NCI-H146 treated with DMSO at 0.1 percent for 48 hours (cell line): ENCODE data around the gene NSUN4.
"Not testable (repeated sequence)": the region's sequence is repeated elsewhere in the genome, so short reads cannot be mapped to it uniquely, and the experiment has no call there.

Experiments
- DNase-seq: peaks from one replicate; lab custom pipeline; 2025; ENCODE audit not compliant: unreplicated experiment; lab: John Stamatoyannopoulos, UW

NSUN4 gene

DNA sequence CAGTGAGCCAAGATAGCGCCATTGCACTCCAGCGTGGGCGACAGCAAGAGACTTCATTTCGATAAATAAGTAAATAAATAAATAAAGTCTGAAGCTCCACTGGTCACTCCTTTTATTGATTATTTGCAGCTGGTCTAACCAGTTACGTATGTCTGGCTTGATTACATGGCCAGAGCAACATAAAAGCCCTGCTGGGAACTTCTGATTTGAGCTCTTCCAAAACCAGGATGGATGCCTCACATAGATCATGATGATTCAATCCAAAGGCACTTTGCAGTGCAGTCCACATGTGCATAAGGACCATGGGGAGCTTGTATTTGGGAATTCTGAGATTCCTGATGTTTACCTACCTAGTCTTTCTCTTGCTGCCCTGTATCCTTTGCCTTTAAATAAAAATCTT, 24.0 kb downstream of the NSUN4 start:
- DNase-seq, result no peak

DNA sequence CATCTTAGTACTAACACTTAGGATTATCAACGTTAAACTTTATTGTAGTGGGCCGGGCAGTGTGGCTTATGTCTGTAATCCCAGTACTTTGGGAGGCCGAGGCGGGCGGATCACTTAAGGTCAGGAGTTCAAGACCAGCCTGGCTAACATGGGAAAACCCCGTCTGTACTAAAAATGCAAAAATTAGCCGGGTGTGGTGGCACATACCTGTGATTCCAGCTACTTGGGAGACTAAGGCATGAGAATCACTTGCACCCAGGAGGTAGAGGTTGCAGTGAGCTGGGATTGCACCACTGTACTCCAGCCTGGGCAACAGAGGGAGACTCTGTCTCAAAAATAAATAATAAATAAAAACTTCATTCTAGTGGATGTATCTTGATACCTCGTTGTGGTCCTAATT, 25.2 kb downstream of the NSUN4 start:
- not testable (repeated sequence) for DNase-seq

DNA sequence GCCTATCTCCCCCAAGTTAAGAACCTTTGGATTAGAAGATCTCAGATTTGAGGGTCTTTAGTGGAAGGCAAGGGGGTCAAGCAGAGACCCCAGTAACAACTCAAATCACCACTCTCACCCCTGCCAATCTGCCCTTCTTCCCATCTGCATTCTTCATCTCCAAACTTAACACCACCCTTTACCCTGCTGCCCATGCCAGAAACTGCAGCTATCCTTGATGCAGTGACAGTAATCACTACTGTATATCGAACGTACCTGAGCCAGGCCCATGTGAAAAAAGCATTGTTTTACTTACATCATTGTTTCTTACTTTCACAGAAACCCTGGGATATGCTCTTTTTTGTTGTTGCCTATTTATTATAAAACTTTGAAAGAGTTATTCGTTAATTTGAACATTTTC, 26.5 kb downstream of the NSUN4 start:
- no peak for DNase-seq

DNA sequence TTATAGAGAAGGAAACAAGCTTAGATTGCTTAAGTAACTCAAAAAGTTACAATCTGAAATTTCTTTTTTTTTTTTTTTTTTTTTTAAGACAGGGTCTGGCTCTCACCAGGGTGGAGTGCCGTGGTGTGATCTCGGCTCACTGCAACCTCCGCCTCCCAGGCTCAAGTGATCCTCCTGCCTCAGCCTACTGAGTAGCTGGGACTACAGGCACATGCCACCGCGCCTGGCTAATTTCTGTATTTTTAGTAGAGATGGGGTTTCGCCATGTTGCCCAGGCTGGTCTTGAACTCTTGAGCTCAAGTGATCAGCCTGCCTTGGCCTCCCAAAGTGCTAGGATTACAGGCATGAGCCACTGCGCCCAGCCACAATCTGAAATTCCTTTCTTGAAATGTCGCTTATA, 27.1 kb downstream of the NSUN4 start:
- not testable (repeated sequence) for DNase-seq

DNA sequence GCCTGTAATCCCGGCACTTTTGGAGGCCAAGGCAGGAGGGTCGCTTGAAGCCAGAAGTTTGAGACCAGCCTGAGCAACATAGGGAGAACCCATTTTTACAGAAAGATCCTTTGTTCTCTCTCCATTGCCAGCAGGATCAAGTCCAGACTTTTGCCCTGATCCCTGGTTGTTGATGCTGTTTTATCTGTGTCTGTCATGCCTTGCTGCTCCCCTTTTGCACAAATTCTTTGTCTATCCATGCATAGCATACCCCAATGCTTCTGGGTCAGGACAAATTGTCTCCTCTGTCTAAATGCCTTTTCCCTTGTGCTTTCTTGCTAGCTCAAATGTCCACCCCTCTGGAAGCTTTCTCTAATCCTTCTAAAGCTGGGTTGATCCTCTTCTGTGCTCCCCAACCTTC, 28.2 kb downstream of the NSUN4 start:
- DNase-seq, result no peak

DNA sequence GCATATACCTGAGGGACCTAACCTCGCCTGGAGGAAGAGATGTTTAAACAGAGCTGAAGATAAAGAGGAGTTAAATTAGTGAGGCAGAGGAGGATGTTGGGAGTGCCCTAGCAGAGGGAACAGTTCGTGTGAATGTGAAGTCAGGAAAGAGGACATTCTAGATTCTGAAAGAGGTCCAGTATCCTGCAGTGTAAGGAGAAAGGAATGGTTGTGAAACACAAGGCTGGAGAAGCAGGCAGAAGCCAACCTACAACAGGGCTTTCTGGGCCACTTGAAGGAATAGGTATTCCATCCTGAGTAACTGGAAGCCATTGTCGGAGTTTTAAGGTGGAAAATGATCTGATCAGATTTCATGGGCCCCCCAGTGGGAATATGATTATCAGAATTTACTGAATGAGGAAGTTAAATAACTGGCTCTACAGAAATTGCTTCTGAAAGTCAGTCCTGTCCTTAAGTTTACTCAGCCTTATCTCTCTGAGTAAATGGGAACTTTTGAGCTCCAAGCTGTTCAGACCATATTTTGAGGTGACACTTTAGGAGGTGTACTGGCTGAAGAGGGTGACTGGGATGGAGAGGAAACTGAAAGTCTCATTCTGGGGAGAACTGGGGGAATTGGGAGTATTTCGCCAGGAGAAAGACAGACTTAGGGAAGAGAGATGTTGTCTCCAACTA, 29.1 kb downstream of the NSUN4 start:
- DNase-seq, result no peak

DNA sequence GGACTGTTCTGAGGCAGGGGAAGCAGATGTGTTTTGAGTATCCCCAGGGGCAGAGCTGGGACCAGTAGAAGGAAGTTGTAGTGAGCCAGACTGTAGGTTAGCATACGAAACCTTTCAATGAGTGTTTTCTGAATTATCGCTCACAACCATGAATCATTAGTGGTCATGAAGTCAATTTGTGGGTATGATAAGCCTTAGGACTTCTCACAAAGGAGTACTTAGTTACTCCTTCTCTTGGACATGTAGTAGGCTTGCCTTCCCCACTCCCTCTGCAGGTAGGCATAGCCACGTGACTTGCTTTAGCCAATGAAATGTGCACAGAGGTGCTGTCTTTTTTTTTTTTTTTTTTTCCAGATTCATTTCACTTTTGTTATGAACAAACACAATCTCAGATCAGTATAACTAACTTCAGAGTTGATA, 29.6 kb downstream of the NSUN4 start:
- DNase-seq, result no peak

DNA sequence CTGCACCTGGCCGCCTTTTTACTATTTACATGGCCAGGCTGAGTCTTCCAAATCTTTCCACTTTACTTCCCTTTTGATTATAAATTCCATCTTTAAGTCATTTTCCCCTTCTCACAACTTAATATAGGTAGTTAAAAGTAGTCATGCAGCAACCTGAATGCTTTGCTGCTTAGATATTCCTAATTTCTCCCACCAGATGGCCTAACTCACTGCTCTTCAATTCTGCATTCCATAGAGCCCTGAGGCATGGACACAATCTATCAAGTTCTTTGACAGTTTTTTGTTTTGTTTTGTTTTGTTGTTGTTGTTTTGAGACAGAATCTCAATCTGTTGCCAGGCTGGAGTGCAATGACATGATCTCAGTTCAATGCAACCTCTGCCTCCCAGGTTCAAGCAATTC, 31.8 kb downstream of the NSUN4 start:
- no peak for DNase-seq

DNA sequence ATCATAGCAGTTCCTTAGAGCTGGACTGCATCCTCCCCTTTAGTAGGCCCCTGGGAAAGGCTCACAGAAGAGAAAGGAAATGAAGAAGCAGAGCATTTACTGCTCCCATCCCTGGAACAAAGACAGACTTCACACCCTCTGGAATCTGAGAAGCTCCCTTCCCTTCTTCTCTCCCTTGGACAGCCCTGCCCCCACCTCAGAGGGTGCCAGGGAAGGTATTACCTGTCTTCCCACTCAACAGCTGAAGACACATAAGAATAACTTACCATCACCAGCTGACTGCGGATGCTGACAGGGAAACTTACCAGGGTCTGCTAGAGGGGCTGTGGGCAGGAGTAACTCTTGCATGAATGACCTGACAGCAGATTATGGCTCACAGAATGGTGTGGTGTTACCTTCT, 39.4 kb downstream of the NSUN4 start:
- DNase-seq, result no peak

DNA sequence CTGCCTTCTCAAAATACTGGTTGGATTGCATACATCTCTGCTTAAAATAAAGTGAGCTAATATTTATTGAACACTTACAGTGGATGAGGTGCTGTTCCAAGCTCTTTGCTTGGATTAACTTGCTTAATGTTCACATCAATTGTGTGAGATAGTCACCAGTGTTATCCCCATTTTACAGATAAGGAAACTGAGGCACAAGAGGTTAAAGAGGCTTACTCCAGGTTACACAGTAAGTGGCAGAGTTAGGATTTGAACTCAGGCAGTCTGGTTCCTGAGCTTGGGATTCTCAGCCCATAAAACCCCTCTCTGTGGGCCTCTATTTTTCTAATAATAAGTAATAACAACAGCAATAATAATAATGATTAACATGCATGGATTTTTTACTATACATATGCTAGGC, 39.9 kb downstream of the NSUN4 start:
- no peak for DNase-seq

DNA sequence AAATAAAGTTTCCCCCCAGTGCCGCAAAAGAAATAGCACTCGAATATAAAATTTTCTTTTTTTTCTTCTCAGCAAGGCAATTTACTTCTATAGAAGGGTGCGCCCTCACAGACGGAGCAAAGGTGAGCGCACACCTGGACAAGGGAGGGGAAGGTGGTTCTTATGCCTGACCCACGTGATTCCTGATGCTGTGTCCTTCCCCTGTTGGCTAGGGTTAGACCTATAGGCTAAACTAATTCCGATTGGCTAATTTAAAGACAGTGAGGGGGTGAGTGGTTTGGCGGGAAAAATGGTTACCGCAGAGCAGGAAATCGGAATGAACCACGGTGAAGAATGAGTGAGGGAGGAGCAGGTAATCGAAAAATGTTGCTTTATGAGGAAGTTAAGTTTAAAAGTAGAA, 52.9 kb downstream of the NSUN4 start:
- no peak for DNase-seq

DNA sequence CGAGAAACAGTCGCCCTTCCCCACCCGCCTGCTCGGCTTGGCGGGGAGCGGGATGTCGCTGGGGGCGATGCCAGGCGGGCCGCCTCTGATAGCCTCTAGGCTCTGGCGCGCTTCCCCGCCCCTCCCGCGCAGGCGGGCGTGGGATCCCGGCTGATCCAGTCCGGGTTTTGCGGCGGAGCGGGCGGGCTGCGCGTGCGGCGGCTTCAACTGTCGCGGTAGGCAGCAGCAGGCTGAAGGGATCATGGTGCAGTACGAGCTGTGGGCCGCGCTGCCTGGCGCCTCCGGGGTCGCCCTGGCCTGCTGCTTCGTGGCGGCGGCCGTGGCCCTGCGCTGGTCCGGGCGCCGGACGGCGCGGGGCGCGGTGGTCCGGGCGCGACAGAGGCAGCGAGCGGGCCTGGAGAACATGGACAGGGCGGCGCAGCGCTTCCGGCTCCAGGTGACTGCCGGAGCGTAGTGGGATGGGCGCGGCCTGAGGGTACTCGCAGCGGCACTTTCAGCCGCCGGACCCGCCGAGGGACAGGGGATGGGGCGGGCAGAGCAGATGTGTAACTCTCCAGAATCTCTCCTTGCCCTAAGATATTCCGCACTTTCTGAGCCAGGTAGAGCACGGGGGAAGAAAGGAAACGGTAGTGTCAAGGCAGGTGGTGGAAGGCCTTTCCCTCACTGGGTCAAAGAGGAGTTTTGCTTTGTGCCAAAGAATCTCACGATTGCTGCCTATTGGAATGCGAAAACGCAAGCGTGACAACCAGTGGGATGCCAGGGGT, 53.7 kb downstream of the NSUN4 start, which contains the start of gene FAAH:
Gene FAAH (plus strand): TSS at position 210 of the 764 bp plus-strand sequence. CDS start 32 bp downstream, at position 242.
- peak; percentile 38 for DNase-seq

DNA sequence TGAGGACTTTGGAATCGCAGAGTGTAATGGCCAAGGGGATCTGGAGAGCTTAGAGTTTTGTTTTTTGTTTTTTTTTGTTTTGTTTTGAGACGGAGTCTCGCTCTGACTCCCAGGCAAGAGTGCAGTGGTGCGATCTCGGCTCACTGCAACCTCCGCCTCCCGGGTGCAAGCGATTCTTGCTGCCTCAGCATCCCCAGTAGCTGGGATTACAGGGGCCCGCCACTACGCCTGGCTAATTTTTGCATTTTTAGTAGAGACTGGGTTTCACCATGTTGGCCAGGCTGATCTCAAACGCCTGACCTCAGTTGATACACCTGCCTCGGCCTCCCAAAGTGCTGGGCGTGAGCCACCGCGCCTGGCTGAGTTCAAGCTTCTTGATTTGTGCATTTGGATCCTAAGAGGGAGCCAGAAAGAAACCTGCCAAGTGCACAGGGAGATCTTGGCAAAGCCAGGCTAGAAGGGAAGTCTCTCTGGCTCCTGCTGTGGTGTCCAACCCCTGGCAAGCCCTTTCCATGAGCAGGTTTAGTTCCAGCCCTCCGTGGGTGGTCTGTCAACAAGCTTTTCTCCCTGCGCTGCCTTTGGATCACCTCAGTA, 54.4 kb downstream of the NSUN4 start:
- peak; percentile 7 for DNase-seq

DNA sequence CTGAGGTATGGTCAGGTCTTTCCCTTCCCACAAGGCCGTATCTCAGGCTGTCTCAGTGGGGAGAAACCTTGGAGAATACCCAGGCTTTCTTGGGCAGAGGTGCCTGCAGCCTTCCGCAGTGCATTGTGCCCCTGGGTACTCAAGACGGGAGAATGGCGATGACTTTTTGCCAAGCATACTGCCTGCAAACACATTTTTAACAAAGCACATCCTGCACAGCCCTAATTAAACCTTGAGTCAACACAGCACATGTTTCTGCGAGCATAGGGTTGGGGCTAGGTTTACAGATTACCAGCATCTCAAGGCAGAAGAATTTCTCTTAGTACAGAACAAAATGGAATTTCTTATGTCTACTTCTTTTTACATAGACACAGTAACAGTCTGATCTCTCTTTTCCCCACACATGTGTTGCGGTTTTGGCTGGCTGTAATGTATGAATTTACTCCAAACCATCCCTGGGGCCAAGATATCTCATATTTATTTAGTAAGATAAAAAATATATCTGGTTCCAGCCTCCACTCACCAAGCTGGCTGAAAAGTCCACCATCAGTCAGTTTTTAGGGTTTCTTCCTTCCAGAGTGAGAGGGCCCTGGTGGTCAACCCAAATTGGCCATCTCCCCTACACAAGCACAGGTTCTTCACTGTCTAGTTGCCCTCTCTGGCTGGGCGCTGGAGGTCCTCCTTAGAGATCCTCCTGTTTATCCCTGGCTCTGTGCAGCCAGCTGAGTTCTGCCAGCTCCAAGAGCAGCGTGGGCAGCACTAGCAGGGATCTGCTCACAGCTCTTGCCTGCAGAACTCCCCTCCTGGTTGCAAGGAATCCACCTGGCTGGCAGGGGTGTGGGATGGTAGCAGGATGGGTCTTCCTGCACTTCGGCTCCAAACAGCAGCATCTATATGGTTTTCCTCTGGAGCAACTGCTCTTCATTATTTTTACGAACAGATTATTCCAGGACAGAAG, 56.1 kb downstream of the NSUN4 start:
- peak; percentile 7 for DNase-seq

DNA sequence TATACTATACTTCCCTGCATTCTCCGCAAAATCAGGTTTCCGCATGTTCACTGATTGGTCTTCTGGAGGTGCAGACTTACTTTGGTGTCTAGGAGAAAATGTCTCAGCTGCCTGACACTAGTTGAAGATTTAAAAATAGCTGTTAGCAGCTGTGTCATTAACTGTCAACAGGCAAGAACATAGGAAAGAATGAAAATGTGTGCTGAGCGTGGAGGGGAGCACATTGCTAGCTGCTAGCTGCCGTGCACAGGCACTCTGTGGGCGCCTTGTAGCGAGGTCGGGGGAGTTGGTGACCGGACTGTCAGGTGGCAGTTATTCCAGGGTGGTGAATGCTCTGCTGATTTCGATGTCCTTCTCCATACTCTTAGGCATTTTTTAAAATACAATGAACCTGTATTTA, 58.7 kb downstream of the NSUN4 start:
- DNase-seq, result no peak

DNA sequence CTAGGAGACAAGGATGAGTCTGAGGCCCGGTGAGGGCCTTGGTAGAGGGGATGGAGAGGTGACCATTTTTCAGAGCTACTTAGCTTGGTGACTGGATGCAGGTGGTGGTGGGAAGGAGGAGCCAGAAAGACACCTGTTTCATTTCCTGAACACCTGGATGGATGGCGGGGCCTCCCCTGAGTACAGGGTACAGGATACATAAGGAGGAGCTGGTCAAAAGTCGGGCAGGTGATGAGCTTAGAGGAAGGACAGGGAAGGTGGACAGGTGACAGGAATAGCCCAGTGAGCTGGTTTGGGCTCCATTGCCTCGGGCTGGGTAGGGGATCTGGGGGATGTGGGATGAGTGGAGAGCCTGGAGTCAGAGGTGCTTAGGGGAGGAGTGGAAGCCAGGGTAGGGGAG, 59.8 kb downstream of the NSUN4 start:
- DNase-seq, result peak; percentile 84

DNA sequence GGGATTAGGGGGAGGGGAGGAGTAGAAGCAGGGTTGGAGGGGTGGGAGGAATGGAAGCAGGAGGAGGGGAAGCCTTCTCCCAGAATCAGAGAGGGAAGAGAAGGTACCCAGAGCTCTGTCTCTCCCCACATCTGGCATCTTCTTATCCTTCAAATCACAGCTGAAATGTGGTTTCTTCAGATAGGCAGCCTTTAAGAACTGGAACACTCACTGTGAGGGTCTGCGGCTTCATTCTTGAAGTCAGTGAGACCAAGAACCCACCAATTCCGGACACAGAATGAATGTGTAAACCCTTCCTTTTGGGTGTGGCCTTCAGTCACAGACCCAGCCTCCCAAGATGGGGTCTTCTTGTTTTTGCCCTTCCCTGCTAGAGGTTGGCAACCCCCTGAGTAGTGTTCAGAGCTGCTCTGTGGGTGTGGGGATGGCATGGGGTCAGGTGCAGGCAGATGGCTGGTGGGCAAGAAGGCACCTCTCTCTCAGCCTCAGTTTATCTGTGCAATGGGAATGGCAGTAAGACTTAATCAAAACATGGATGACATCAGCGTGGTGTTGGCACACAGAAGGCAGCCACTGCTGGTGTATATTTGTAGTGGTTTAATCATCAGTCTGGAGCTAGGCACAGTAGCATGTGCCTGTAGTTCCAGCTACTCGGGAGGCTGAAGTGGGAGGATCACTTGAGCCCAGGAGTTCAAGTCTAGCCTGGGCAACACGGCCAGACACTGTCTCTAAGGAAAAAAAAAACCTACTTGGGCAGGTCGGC, 60.7 kb downstream of the NSUN4 start:
- no peak for DNase-seq

DNA sequence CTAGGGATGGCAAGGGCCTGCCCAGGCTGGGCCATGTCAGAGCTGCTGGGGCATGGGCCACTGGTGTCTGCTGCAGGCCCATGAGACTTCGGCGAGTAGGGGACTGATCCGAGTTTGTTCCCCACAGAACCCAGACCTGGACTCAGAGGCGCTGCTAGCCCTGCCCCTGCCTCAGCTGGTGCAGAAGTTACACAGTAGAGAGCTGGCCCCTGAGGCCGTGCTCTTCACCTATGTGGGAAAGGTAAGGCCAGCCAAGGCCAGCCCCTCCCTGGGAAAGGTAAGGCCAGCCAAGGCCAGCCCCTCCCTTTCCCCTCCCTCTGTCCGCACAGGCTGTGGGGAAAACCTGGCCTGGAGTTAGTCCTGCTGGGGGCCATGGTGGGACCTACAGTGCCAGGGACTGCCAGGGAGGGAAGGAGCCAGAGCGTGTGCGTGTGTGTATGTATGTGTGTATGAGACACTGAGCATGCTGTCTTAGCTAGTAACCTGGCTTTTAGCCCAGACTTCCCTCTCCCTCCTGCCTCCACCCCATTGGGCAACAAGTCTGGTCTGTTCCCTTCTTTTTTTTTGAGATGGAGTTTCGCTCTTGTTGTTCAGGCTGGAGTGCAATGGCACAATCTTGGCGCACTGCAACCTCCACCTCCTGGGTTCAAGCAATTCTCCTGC, 61.5 kb downstream of the NSUN4 start:
- no peak for DNase-seq

DNA sequence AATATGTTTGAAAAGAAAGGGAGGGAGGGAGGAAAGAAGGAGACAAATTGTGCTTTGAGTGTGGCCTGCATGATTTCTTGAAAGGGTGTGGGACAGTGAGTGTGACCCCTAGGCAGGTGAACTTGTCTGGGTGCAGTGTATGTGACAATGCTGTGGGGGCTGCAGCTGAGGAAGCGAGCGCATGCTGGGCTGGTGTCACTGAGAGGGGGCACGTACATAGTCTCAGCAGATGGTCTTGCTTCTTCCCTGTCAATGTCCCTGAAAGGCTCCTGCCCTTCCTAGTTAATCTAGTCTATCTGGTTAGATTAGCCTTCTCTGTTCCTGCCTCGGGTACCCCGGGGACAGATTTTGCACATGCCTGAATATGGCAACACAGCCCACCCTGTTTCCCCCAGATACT, 63.3 kb downstream of the NSUN4 start:
- no peak for DNase-seq
